Measurements from ENCODE around the gene PADI3.

GRCh38 chr1:17225140-17225539, 23.8 kb upstream of the PADI3 start:
- no peak for TF ChIP-seq EZH2 (IDR thresholded peaks at IDR 0.05; ENCODE audit: low read length, missing control alignments)
- TF ChIP-seq, protein P1, sequence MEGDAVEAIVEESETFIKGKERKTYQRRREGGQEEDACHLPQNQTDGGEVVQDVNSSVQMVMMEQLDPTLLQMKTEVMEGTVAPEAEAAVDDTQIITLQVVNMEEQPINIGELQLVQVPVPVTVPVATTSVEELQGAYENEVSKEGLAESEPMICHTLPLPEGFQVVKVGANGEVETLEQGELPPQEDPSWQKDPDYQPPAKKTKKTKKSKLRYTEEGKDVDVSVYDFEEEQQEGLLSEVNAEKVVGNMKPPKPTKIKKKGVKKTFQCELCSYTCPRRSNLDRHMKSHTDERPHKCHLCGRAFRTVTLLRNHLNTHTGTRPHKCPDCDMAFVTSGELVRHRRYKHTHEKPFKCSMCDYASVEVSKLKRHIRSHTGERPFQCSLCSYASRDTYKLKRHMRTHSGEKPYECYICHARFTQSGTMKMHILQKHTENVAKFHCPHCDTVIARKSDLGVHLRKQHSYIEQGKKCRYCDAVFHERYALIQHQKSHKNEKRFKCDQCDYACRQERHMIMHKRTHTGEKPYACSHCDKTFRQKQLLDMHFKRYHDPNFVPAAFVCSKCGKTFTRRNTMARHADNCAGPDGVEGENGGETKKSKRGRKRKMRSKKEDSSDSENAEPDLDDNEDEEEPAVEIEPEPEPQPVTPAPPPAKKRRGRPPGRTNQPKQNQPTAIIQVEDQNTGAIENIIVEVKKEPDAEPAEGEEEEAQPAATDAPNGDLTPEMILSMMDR (conservative IDR thresholded peaks at IDR 0.05 in 1 of 2, IDR thresholded peaks at IDR 0.05 in 1 of 2; ENCODE audit: low read depth in 1 of 2, low read length in 2 of 2) = no peak
